Left kidney (tissue), 2 donors: ENCODE data around the gene NACC1. TPM values are rescaled to one million over a fixed set of nuclear protein-coding genes. Genes with fewer than 3 reads are reported as not detected.

Experiments
- DNase-seq: peaks from one replicate; pipeline ENCODE4 v3.0.0-alpha.2; 2013
- polyA plus RNA-seq: library from polyadenylated mRNA; unstranded; fragments of 120-200 nt; gene quantifications from one replicate; pipeline ENCODE4 v1.2.1, GENCODE V29; 2013; ENCODE audit not compliant: insufficient read length

The NACC1 gene
- polyA plus RNA-seq, 1 donor = 20.6 TPM

- no peak for DNase-seq
Measured at GRCh38 chr19:13119627-13120026, 1.6 kb downstream of the NACC1 start.

GRCh38 chr19:13120031-13120430, 2.0 kb downstream of the NACC1 start:
- no peak for DNase-seq

- no peak for DNase-seq
Measured at GRCh38 chr19:13120817-13121216, 2.8 kb downstream of the NACC1 start.

- DNase-seq = no peak
Measured at GRCh38 chr19:13121551-13122274, 3.6 kb downstream of the NACC1 start.

- no peak for DNase-seq
Measured at GRCh38 chr19:13122275-13122878, 4.3 kb downstream of the NACC1 start.

GRCh38 chr19:13122980-13123957, 5.2 kb downstream of the NACC1 start:
- DNase-seq = no peak

- no peak for DNase-seq
Measured at GRCh38 chr19:13127051-13127450, 9.0 kb downstream of the NACC1 start.

GRCh38 chr19:13127811-13128575, 9.9 kb downstream of the NACC1 start:
- DNase-seq = no peak

- DNase-seq = no peak
Measured at GRCh38 chr19:13128583-13128982, 10.5 kb downstream of the NACC1 start.

GRCh38 chr19:13129384-13129783, 11.3 kb downstream of the NACC1 start:
- no peak for DNase-seq

GRCh38 chr19:13130886-13131490, 12.9 kb downstream of the NACC1 start:
- no peak for DNase-seq

- DNase-seq = no peak
Measured at GRCh38 chr19:13132471-13133180, 14.6 kb downstream of the NACC1 start.

GRCh38 chr19:13133241-13133870, 15.3 kb downstream of the NACC1 start:
- no peak for DNase-seq

GRCh38 chr19:13134626-13135025, 16.6 kb downstream of the NACC1 start:
- DNase-seq = no peak

- no peak for DNase-seq
Measured at GRCh38 chr19:13135068-13136062, 17.3 kb downstream of the NACC1 start.

- no peak for DNase-seq
Measured at GRCh38 chr19:13137290-13137794, 19.3 kb downstream of the NACC1 start.

GRCh38 chr19:13138171-13138915, 20.3 kb downstream of the NACC1 start:
- no peak for DNase-seq

GRCh38 chr19:13138916-13139198, 20.8 kb downstream of the NACC1 start:
- no peak for DNase-seq
